ENCODE data around the gene INSYN1.
"Not testable (repeated sequence)": the region's sequence is repeated elsewhere in the genome, so short reads cannot be mapped to it uniquely, and the experiment has no call there.

Gene INSYN1

DNA sequence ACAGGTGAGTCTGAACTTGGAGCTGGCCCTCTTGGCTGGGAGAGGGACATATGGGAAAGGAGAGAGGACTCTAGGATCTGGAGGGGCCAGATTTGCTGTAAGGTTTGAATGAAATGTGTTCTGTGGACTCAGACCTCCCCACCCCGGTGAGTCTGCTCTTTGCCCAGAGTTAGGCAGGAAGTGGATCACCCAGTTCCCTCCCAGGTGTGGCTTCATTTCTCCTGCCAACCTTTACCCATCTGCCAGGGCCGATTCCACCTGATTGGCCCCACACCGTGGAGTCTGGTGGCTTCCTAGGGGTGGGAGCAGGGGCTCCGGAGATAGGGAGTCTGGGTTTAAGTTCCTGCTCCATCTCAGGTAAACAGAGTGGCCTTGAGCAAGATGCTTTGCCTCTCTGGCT, 43.5 kb downstream of the INSYN1 start:
- DNase-seq: no peak

GRCh38 chr15:73709241-73709640, 43.9 kb downstream of the INSYN1 start:
- no peak for DNase-seq

DNA sequence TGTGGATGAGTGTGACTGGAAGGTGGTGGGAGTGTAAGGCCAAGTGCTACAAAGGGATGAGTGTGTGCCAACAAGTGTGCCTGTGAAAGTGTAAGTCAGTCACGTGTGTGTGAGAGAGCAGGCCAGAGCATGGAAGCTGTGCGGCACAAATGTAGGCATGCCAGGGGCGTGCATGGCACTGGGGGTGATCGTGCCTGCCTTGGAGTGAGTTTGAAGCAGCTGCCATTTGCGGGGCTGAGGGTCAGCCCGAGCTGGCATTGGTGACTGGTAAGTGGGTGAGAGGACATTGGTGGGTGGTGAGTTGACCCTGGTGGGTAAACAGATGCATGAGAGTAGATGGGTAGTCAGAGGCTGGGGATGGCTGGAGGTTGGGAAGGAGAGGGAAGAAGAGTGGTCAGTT, 44.5 kb downstream of the INSYN1 start:
- no peak for DNase-seq

GRCh38 chr15:73704869-73705645, 48.1 kb downstream of the INSYN1 start:
- DNase-seq: no peak

GRCh38 chr15:73704142-73704868, 48.8 kb downstream of the INSYN1 start:
- not testable (repeated sequence) for DNase-seq

DNA sequence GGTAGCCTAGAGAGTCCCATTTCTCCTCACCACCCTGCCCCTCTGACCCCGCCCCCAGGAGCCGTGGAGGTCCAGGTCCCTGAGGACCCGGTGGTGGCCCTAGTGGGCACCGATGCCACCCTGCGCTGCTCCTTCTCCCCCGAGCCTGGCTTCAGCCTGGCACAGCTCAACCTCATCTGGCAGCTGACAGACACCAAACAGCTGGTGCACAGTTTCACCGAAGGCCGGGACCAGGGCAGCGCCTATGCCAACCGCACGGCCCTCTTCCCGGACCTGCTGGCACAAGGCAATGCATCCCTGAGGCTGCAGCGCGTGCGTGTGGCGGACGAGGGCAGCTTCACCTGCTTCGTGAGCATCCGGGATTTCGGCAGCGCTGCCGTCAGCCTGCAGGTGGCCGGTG, 49.5 kb downstream of the INSYN1 start:
- DNase-seq: not testable (repeated sequence)

GRCh38 chr15:73702311-73703239, 50.6 kb downstream of the INSYN1 start:
- DNase-seq: not testable (repeated sequence)

- DNase-seq: no peak
These were observed 52.9 kb downstream of the INSYN1 start for GRCh38 chr15:73700041-73700842.

DNA sequence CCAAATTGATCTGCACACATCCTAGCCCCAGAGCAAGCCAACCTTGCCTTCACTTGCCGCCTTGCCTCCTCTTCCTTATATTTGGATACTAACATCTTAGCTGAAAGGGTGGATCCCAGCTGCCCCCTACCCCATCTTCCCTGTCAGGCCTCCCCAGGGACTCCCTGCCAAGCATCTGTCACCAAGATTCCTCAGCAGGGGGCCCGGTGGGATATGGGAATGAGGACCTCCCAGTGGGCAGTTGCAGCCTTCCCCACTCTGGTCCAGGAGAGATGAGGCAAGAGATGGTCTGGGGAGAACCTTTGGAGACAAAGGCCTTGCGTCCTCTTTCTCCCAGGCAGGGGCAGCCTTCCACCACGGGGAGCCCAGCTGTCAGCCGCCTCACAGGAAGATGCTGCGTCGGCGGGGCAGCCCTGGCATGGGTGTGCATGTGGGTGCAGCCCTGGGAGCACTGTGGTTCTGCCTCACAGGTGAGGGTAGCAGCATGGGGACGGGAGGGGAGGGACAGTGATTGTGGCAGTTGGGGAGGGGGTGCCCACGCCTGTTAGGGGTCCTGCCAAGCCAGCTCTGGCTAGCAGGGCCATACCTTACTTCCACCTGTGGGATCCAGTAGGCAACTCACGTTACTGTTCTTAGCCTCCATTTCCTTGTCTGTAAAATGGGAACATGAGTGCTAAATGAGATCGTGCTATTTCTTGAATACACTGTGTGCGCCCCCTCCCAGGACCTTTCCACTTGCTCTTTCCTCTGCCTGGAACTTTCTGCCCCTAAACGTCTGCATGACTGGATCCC, 53.7 kb downstream of the INSYN1 start:
- DNase-seq: no peak

DNA sequence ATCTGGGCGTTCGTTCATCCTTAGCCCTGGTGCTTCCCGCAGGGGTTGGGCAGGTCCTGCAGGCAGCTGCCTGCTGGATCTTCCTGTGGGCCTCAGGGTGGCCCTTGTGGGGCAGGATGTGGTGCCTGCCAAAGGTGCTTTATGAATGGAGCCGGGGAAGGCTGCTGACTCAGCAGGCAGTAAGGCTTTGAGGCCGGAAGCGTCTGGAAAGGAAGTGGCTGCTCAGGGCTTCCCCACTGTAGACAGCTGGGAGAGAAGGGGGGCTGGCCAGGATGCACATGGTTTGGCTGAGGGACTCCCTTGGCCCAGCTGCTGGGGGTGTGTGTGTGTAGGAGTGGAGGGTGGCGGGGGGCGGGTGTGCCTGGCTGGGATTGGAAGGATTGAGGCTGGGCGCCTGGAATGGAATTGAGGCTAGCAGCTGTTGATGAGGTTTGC, 56.1 kb downstream of the INSYN1 start:
- DNase-seq: no peak

GRCh38 chr15:73696641-73697001, 56.5 kb downstream of the INSYN1 start:
- DNase-seq: no peak

DNA sequence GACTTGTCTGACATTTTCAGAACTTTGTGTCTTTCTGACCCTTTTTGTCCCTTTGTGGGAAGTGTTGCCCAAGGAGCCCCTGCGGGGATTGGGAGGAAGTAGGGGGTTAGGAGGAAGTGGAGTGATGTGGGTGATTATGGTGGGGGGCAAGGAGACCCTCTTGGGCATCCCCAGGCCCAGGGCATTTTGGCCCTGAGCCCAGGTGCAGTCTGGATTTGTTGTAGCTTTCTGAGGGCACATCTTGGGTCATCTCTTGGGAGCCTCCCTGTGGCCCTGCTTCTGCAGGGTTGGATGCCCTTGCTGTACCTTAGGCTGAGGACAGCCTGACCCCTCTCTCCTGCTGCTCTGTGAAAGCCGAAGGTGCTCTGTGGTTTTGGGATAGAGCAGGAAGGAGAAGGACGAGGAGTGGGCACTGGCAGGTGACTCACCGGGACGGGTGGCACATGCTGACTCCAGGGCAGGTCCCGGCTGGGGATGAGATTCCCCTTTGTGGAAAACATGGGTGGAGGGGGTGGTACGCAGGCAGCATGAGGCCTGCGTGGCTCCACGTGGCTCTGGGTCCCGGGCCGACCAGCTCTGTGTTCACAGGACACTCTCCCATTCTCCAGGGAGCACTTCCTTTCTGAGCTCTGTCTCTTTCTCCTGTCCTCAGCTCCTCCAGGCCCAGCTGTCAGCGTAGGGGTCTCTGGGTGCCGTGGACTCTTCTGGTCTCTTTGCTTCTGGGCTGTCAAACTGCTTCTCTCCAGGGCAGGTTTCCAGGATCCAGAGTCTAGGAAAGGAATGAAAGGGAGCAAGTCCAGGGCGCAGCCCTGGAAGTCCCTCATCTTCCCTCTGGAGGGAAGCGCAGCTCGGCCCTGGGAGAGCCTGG, 57.1 kb downstream of the INSYN1 start:
- DNase-seq: no peak

GRCh38 chr15:73694419-73694818, 58.7 kb downstream of the INSYN1 start:
- DNase-seq: no peak

DNA sequence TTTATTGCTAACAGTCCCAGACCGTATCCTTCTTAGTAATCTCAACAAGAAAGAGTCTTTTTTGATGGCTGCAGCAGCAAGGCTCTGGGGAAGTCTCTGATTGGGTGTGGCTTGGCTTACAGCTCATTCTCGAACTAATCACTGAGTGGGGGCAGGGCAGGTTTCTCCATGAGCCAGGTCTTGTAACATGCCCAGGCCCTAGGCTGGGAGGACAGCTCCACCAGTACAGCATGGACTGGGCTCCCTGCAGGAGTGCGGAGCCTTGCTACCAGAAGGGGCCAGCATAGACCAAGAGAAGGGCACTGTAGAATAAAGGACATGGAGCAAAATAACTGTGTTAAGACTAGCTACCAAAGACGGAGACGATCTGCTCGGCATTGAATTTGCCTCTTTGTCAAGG, 61.8 kb downstream of the INSYN1 start:
- DNase-seq: no peak

- DNase-seq: no peak
These were observed 64.7 kb downstream of the INSYN1 start for GRCh38 chr15:73688455-73688854.

DNA sequence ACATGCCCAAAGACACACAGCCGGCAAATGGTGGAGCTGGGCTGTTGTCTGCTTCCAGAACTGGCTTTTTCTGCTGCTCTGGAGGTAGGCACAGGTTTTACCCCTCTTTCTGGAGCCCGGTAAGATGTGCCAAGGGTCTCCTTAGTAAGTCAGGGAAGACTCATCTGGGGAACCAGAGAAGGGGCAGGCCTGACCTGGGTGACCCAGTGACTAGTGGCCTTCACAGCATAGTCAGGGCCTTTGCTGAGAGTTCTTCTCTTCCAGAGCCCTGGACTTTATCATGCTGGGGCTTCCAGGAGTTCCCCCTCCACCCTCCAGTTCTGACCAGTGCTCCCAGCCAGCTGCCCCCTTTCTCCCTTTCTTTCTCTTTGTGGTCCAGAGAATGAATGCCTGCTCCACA, 65.8 kb downstream of the INSYN1 start:
- DNase-seq: no peak

GRCh38 chr15:73686781-73687256, 66.3 kb downstream of the INSYN1 start:
- no peak for DNase-seq

DNA sequence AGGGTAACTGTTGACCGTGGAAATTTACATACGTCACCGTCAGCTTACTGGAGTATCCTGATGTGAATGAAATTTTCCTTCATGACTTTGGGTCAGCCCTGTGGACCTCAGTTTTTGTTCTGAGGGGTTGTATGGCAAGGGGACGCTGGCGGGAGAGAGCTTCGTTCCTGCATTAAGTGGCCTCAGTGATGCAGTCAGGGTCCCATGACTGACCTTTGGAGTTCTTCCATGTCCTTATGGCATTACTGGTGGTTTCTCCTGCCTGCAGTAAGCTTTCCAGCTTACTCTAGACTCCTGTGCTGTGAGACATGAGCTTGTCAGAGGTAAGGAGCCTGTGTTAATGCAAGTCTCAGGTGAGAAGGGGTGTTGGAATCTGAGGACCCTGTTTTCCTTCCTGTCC, 67.2 kb downstream of the INSYN1 start:
- DNase-seq: no peak

Data from SIG-M5 (cell line).